Inflammatory macrophage (primary cell): ENCODE data around the gene DLGAP1.
"Not testable (repeated sequence)": the region's sequence is repeated elsewhere in the genome, so short reads cannot be mapped to it uniquely, and the experiment has no call there.

Experiments used
- DNase-seq, 2 donors: peaks; one replicate each; pipeline ENCODE4 v3.0.0-alpha.2; 2020 to 2022

The DLGAP1 gene

DNA sequence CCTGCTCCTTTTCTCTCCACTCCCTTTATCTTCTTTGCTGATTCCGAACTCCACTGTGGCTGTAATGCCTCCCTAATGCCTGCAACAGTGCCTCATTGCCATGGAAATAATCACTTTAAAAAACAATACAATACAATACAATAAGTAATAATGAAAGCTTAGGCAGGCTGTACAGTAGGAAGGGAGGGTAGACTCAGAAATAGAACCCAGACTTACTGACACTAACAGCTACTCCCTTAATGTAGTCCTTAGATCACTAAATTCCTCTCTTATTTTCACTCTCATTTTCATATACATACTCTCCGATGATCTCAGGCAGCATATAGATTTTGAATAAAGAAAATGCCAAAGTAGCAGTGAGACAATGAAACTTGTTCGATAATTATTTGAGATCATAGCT lies 70.2 kb downstream of the DLGAP1 start:
- no peak for DNase-seq

DNA sequence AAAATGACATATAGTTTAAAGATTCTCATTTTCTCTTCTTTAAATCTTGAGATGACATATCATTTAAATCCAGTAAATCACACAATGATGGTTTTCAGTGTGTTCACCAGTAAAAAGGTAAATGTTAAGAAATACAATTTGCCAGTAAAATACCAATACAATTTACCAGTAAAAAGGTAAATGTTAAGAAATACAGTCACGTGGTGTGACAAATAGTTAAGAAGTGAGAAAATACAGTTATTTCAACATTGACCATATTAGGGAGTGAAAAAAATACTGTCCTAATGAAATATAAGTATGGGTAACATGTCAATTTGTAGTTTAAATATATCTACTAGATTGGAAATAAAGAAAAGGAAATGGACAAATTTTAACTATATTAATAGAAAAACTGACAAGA lies 80.5 kb downstream of the DLGAP1 start:
- no peak for DNase-seq

DNA sequence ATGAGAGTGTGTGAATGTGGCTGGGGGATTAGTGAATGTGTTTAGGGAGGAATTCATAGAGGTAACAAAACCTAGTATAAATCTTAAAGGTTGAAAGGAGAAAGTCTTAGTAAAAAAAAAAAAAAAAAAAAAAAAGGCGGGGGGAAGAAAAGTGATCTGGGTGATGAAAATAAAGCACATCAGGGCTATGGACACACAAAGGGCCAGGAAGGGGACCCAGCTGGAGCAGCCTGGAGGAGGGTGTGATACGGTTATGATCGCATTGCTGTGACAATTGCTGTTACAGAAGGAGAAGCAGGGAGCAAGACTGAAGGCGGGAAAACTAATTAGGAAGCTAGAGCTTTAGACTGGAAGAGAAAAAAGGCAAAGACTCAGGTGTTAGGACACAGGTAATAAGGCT lies 85.4 kb downstream of the DLGAP1 start:
- DNase-seq = no peak

DNA sequence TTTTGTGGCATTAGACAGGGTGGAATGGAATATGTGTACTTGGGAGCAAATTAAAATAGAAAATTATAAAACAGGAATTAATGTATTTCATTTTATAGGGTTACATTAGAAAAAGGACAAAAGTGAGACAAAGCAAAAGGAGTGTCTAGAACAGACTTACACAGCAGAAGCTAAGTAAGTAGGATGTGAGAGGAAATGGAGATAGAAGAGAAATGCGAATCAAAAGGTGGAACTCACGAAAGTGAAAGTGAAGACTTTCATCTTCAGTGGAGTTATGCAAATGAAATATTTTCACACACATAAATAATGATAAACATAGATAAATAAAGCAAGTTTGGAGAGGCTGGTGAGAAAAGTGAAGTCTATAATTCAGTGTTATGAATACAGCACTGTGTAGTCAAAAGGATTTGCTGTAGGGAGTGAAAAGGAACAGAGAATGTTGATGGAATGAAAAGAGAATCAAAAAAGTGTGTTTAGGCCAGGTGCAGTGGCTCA lies 94.8 kb downstream of the DLGAP1 start:
- DNase-seq = no peak

DNA sequence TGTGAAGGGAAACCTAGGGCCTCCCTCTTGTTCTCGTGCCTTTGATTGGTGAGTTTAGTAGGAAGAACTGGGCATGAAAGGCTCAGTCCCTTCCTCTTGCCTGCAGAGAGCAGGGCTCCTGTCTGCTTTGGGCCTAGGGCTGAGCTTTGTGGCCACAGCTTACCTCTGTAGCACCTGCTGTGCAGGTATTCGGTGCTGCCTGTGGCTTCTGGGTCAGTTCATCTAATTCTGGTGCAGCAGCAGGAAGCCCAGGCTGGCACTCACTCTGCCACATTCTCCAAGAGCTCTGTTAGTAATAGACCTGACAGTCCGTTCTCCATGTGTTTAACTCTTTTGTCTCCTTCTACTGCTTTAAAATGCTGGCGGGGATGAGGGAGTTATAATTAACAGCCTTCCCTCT lies 96.5 kb downstream of the DLGAP1 start:
- DNase-seq = no peak

DNA sequence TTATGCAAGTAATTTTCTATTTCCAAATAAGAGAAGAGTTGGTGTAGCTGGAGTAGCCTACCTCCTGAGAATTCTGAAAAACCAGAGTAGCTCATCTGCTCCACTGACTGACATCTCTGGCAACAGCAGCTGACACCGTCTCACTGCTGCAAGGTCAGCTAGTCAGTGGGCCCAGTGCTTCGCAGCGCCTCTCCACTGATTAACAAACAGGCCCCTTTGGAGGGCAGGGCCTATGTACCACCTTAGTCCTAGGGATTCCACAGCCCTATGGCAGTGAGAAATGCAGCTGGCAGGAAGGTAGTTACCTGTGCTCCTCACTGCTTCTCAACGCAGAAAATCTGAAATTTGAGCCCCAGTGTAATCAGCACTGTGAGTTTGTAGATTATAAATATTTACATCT lies 97.5 kb downstream of the DLGAP1 start:
- no peak for DNase-seq

DNA sequence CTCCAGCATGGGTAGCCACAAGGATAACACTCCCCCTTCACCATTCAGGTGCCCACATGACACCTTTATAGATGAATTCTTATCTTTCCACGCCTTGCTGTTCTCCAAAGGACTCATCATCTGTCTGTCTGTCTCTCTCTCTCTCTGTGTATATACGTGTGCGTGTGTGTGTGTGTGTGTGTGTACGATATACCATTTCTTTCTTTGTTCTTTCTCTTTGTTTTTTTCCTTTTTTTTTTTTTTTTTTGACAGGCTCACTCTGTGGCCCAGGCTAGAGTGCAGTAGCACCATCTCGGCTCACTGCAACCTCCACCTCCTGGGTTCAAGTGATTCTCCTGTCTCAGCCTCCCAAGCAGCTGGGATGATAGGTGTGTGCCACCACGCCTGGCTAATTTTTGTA lies 98.2 kb downstream of the DLGAP1 start:
- DNase-seq = no peak

DNA sequence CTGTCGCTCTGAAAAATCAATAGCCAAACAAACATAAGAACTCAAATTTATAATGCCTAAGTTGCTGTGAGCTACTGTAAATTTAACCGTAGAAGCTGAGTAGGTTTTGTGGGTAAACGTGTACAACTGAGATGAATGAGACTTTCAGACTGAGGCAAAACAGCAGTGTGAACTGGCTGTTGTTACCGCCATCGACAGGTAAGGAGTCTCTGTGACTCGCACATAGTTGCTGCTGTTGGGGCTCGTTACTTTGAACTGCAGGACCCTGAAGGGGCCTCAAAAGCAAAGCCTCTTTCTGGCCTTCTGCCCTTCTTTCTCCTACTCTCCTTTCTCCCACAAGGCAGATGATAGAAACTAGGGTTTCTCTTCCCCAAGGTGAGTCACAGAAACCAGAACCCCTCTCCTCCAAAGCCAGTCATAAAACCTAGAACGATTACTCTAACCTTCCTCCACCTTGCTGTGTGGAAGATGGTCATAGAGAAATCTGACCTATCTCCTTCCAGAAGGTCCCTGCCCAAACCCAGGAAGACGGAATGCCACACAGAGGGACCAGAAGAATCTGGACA lies 101.2 kb downstream of the DLGAP1 start:
- DNase-seq = no peak

DNA sequence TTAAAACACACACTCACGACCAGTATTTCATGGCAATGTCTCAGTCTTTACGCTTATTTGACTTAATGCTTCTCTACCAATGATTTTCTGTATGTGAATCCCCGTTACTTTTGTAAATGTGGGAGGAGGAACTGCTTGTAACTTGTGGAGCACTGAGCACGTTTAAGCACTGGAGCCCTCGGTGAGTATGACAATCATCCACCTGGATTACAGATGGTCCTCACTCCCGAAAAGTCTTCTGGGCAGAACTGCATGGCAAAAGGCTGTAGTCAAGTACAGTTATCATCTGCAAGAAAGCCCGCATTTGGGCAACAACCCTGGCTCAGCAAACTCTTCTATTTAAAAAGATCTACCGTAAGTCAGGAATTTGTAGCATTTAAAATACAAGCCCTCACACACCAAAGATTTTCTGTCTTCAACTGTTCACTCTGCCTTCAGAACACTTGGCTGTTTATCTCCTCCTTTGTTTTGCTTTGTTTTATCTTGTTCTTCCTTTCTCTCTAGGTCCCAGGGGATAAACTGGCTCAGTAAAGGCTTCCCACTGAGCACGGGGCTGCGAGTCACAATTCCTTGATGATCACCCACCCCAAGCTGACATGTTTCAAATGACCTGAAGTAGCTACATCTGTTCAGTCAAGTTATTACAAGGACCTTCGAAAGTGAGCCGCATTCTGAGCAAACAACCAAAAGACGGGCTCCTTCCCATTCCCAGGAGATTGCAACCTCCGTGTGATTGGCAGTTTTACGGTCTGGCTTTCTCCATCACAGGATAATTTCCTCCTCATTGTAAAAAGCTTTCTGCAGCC lies 102.2 kb downstream of the DLGAP1 start:
- DNase-seq = no peak

DNA sequence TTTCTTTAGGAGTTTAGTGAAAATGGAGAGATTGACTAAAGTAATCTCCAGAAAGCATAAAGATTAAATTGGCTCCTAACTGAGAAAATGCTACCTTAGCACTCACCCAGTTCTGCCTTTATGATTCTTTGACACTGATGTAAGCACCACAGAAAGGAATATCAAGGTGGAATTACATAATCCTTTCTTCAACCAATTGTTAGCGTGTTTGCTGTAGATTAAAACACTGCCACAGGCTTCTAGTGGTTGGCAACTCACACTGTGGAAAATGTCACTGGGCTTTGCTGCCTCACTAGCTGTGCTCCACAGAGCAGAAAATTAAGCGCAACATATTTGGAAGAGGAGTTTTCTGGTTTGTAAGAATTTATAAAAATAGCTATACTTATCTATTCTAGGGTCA lies 104.1 kb downstream of the DLGAP1 start:
- no peak for DNase-seq

DNA sequence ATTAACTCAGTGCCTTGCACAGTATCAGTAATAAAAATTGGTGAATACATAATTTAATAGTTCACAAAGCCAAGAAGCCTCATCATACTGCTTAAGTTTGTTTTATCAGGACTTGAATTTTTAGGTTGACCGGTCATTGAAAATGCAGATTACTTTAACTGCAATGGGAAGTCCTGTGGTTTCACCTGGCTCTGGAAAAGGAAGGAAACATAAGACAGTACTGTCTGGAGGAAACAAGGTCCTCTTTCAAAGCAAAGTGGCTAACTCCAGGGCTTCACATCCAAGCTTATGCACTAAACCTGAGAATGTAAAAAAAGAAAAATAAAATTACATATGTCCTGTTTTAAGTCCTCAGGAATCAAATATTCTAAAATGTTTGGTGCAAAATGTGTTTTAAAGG lies 119.7 kb downstream of the DLGAP1 start:
- no peak for DNase-seq

DNA sequence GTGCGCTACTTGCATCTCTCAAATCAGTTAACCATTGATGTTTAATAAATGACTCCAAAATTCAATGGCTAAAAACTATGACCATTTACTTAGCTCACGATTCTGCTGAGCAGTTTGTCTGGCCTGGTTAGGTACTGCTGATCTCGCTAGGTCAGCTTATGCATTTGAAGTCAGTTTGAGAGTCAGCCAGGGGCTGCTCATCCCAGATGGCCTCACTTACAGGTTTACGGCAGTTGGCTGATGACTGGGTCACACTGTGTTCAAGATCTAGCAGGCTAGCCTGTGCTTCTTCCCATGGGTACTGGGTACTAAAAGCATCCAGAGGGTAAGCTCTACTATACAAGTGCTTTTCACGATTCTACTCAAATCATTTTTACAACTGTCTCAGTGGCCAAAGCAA lies 122.1 kb downstream of the DLGAP1 start:
- DNase-seq = no peak

DNA sequence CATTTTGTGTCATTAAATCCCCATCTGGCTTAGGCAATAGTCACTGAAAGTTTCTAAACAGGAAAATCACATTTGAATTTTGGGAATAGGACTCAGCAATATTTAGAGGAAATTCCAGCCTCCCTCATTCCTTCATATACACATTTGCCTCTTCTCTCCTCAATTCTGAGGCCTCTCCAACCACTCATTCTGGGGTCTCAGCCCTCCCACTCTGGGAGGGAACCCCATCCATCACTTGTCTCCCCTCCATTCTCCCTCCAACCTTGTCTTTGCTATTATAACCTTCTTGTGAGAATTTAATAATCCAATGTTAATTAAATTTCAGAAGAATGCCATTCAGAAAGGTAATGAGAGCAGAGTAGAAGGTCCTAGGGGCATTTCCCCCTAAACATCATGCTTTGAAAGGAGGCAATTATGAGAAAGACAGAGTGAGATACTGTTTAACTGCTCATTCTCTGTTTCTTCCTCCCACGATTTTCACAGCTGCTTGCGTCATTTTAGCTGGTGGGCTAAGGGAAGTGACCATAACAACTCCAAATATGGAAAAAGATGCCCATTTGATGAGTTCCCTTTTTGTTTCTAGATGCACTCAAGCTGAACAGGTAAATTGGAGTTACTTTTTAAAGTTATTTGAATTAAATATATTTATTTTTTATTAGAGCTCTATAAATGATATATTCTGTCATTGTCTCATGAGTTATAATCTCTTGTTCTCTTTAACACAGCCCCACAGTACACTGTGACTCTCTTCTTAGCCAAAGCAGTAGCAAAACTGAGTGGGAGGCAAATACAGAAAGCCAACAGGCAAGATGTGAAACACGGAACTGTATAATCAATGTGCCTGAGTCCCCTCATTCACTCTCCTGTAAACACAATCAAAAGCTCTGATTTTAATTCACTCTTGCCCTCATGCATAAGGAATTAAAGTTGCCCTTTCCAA lies 135.1 kb downstream of the DLGAP1 start:
- DNase-seq = no peak

DNA sequence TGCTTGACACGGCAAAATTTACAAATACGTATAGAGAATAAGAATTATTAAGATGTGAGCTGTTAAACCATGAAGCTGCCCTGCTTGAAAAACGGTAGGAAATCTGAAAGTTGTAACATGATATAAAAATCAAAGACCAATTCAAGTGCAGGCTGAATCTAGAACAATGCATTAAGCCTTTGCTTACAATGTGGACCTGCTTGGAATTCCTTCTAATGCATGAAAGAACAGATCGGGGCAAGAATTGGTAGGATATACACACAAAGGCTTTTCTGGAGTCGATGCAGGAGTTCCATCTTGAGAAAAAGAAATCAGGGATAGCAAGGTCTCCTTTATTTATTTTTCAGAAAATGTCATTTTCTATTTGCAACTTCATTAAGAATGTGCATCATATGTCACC lies 136.8 kb downstream of the DLGAP1 start:
- no peak for DNase-seq

DNA sequence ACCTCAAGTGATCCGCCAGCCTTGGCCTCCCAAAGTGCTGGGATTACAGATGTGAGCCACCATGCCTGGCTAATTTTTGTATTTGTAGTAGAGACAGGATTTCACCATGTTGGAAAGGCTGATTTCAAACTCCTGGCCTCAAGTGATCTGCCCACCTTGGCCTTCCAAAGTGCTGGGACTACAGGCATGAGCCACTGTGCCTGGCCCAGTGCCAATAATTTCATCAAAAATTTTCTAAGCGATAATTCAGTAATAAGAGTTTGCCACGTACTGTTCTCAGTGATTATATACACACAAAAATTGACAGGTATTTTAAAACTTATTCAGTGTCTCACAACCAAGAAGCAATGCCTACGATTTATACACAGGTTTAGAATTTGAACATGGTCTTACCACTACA lies 143.2 kb downstream of the DLGAP1 start:
- DNase-seq = not testable (repeated sequence)

DNA sequence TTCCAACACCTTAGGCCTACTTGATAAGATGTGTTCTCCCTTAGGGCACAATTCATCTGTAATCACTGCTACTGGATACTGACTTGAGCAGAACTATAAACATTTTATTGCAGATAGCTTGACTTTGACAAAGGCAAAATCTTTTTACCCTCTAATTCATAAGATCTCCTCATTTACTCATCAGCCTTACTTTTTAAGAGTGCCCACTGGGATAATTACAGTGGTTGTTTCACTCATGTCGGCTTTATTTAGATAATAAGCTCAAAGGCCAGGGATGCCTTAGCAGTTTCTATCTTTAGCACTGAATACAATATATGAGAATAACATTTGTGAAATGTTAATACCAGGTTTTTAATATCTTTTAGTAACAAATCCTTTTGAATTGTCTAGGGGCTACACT lies 144.0 kb downstream of the DLGAP1 start:
- no peak for DNase-seq

DNA sequence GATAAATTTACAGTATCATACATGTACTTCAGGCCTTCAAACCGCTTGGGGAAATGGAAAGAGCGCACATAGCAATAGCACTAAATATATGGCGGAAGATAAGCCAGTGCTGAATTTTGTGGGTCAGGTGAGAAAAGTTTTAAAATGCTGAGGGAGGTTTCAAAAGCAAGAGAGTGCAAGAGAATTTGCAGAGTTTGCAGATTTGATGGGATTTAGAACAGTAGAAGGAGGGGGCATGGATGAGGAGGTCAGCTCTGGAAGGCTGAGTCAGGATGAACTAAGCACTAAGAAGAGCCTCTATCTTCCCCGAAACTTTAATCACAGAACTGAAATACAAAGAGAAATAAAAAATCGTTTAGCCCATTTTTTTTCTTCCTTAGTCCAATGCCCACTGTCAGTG lies 145.9 kb downstream of the DLGAP1 start:
- no peak for DNase-seq

DNA sequence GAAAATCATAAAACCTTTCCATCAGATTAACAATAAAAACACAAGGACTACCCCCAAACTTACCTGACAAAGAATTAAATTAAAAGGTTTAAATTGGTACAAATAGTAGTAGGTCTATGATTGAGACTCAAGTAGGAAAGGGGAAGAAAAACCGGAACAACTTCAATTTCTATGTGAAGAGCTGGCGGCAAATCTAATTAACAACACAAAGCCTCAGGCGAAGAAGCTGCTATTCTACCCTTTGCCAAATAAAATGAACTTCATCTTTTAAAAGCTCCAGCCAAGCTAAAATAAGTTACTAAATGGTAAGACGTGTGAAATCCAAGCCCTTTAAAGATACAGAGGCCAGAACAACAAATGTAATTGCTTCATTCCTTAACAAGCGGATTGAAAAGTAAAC lies 146.5 kb downstream of the DLGAP1 start:
- no peak for DNase-seq

DNA sequence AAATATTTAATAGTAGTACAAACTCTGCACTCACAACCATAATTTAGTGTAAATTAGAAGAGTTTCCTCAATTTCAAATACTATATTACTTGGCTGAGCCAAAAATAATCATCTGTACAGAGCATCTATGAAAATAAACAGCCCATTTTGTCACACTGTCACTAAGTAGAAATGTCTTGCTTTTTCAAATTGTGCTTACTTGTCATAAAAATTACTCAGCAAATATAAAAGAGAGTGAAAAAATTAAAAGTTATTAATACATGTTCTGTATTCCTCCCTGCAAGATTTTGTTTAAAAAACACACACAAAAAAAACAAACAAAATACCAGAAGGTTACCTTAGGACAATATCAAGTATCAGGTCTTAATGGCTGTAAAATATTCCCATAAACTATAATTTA lies 155.7 kb downstream of the DLGAP1 start:
- DNase-seq = no peak

DNA sequence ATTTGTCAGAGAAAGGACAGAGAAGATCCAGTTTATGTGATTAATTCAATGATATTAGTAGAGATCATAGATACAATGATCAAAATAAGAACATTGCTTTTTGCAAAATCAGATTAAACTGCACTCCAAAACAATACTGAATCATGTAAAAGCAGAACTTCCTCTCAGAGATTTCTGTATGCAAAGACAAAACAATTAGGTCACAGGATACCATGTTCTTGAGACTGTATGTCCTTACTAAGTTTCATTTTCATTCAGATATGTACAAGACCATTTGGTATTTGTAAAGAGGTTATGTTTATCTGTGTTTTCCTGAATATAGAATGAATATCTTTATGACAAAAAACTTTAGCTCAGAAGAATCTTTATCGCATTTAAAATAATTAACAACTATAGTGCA lies 161.8 kb downstream of the DLGAP1 start:
- no peak for DNase-seq

DNA sequence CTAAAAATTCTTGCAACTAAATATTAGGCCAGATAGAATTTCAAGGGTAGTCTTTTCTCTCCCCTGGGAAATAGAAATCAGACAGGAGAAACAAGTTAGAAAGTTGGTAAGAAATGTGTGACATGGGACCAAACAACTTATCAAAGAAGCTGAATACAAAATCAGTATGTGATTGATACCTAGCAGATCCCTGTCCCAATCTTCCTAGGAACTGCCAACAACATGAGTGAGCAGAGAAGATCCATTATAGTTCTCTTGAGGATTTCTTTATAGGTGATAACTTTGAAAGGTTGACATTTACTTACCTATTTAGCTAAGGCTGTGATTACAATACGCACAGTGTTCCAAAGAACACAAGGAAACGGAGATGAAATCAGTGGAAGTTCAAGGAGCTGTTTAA lies 162.4 kb downstream of the DLGAP1 start:
- DNase-seq = no peak

DNA sequence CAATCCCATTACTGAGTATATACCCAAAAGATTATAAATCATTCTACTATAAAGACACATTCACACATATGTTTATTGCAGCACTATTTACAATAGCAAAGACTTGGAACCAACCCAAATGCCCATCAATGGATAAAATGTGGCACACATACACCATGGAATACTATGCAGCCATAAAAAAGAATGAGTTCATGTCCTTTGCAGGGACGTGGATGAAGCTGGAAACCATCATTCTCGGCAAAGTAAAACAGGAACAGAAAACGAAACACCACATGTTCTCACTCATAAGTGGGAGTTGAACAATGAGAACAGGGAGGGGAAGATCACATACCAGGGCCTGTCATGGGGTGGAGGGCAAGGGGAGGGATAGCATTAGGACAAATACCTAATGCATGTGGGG lies 167.8 kb downstream of the DLGAP1 start:
- not testable (repeated sequence) for DNase-seq

DNA sequence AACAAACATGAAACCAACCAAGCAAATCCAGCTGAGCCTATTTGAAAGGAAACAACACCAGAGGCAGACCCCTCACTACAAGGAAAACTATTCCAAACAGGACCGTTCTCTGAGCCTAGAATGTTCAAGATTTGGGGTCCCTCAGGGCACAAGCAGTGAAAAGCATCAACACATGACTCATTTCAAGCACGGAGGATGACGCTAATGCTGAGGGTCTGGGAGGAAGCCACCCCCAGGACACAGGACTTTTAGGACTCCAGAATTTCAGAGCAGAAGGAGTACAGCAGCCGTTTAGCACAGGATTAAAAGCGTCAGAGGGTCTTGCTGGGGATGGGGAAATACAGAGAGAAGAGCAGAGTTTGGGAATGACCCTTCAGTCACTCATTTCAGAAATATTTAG lies 168.9 kb downstream of the DLGAP1 start:
- DNase-seq = no peak

DNA sequence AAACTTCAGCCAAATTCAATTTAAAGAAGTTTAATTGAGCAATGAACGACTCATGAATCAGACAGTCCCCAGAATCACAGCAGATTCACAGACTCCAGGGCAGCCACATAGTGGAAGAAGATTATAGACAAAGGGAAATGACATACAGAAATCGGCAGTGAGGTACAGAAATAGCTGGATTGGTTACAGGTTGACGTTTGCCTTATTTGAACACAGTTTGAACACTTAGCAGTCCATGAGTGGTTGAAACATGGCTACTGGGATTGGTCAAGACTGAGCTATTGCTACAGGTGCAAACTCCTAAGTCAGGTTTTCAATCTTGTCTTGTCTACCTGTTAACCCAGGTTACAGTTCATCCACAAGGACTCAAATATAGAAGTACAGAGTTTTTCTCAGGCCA lies 169.6 kb downstream of the DLGAP1 start:
- DNase-seq = no peak
